GM21528 (cell line): Measurements from ENCODE around the gene USP7.
"Not testable (repeated sequence)": the region's sequence is repeated elsewhere in the genome, so short reads cannot be mapped to it uniquely, and the experiment has no call there.

Experiments used
- ATAC-seq: cut with Tn5 transposase; IDR thresholded peaks from one replicate; pipeline ENCODE4 v1.9.1; 2021; ENCODE audit warnings: mild to moderate bottlenecking, moderate library complexity; ENCODE audit not compliant: unreplicated experiment, low FRiP score

USP7 gene

GRCh38 chr16:8929086-8929748, 34.5 kb downstream of the USP7 start:
- no peak for ATAC-seq

- ATAC-seq = no peak
Observed at GRCh38 chr16:8928467-8928957, 35.2 kb downstream of the USP7 start.

GRCh38 chr16:8926827-8927226, 36.9 kb downstream of the USP7 start:
- ATAC-seq = no peak

- ATAC-seq = no peak
Observed at GRCh38 chr16:8925455-8925854, 38.3 kb downstream of the USP7 start.

- ATAC-seq = no peak
Observed at GRCh38 chr16:8924214-8924613, 39.5 kb downstream of the USP7 start.

GRCh38 chr16:8923199-8923598, 40.5 kb downstream of the USP7 start:
- no peak for ATAC-seq

GRCh38 chr16:8921347-8921984, 42.2 kb downstream of the USP7 start:
- no peak for ATAC-seq

- ATAC-seq = no peak
Observed at GRCh38 chr16:8920645-8921346, 42.9 kb downstream of the USP7 start.

GRCh38 chr16:8919934-8920462, 43.7 kb downstream of the USP7 start:
- no peak for ATAC-seq

GRCh38 chr16:8919089-8919933, 44.4 kb downstream of the USP7 start:
- no peak for ATAC-seq

GRCh38 chr16:8917336-8917735, 46.4 kb downstream of the USP7 start:
- ATAC-seq = not testable (repeated sequence)

GRCh38 chr16:8916541-8917225, 47.0 kb downstream of the USP7 start:
- ATAC-seq = no peak

- no peak for ATAC-seq
Observed at GRCh38 chr16:8915722-8916301, 47.9 kb downstream of the USP7 start.

GRCh38 chr16:8914098-8914497, 49.6 kb downstream of the USP7 start:
- ATAC-seq = no peak

GRCh38 chr16:8912793-8913192, 50.9 kb downstream of the USP7 start:
- no peak for ATAC-seq

- no peak for ATAC-seq
Observed at GRCh38 chr16:8910811-8911210, 52.9 kb downstream of the USP7 start.

GRCh38 chr16:8908810-8909468, 54.8 kb downstream of the USP7 start:
- ATAC-seq = no peak

- no peak for ATAC-seq
Observed at GRCh38 chr16:8907096-8907495, 56.6 kb downstream of the USP7 start.
